GM23338 (cell line): Measurements from ENCODE around the gene VSIG4. TPM values are rescaled to one million over a fixed set of nuclear protein-coding genes. Genes with fewer than 3 reads are reported as not detected.

Experiments
- ATAC-seq: fragments of 200-7000 bp; cut with Tn5 transposase; 3 replicates; pipeline ENCODE4 v1.9.1; 2020
- DNase-seq: peaks from one replicate; pipeline ENCODE4 v3.0.0-alpha.2; 2015; ENCODE audit warnings: low spot score
- H2AFZ ChIP-seq: fragments of 200-600 bp; sonication (generic); 2 replicates; pipeline ENCODE4 v1.8.0; 2016; ENCODE audit warnings: antibody characterized with exemption, mild to moderate bottlenecking, moderate library complexity
- H3F3A ChIP-seq: fragments of 200-600 bp; sonication (generic); replicated peaks from 2 replicates; pipeline ENCODE4 v1.8.0; 2017; ENCODE audit warnings: antibody characterized with exemption, mixed run types, low read depth
- H3K27ac ChIP-seq: fragments of 200-600 bp; sonication (generic); 2 replicates; pipeline ENCODE4 v1.6.1; 2016; ENCODE audit warnings: low read depth
- H3K27me3 ChIP-seq: fragments of 200-600 bp; sonication (generic); 2 replicates; pipeline ENCODE4 v1.8.0; 2016; ENCODE audit warnings: mild to moderate bottlenecking, mixed run types, moderate library complexity; ENCODE audit not compliant: insufficient read depth
- H3K36me3 ChIP-seq: fragments of 200-600 bp; sonication (generic); 2 replicates; pipeline ENCODE4 v1.8.0; 2016; ENCODE audit warnings: mild to moderate bottlenecking; ENCODE audit not compliant: insufficient read depth
- H3K4me1 ChIP-seq: fragments of 200-600 bp; sonication (generic); 2 replicates; pipeline ENCODE4 v1.8.0; 2016; ENCODE audit warnings: mild to moderate bottlenecking, moderate library complexity; ENCODE audit not compliant: insufficient read depth
- H3K4me2 ChIP-seq: fragments of 200-600 bp; sonication (generic); 2 replicates; pipeline ENCODE4 v1.7.1; 2017; ENCODE audit warnings: mixed run types
- H3K4me3 ChIP-seq: fragments of 200-600 bp; sonication (generic); 2 replicates; pipeline ENCODE4 v1.6.1; 2016; ENCODE audit warnings: mixed run types
- H3K79me2 ChIP-seq: fragments of 200-600 bp; sonication (generic); replicated peaks from 2 replicates; pipeline ENCODE4 v1.8.0; 2017; ENCODE audit warnings: mild to moderate bottlenecking; ENCODE audit not compliant: insufficient read depth
- H3K9me2 ChIP-seq: fragments of 200-600 bp; sonication (generic); 2 replicates; pipeline ENCODE4 v1.8.0; 2017; ENCODE audit not compliant: insufficient read depth
- H4K20me1 ChIP-seq: fragments of 200-600 bp; sonication (generic); replicated peaks from 2 replicates; pipeline ENCODE4 v1.8.0; 2017; ENCODE audit warnings: mild to moderate bottlenecking; ENCODE audit not compliant: insufficient read depth
- H3K27ac Mint-ChIP-seq: 2 replicates; pipeline ENCODE4 v1.8.0; 2020; ENCODE audit warnings: inconsistent platforms, mild to moderate bottlenecking, moderate library complexity, mixed read lengths
- H3K27me3 Mint-ChIP-seq: 3 replicates; pipeline ENCODE4 v1.8.0; 2022; ENCODE audit warnings: low read depth, mild to moderate bottlenecking, moderate library complexity, mixed read lengths, inconsistent platforms; ENCODE audit not compliant: insufficient read depth, poor library complexity
- H3K36me3 Mint-ChIP-seq: 3 replicates; pipeline ENCODE4 v1.8.0; 2021; ENCODE audit warnings: low read depth, mild to moderate bottlenecking, inconsistent platforms, moderate library complexity, mixed read lengths
- H3K4me1 Mint-ChIP-seq: 3 replicates; pipeline ENCODE4 v1.8.0; 2020; ENCODE audit warnings: mild to moderate bottlenecking, inconsistent platforms, mixed read lengths
- H3K4me3 Mint-ChIP-seq: 3 replicates; pipeline ENCODE4 v1.8.0; 2021; ENCODE audit warnings: moderate library complexity, mild to moderate bottlenecking, inconsistent platforms, mixed read lengths
- H3K9me3 Mint-ChIP-seq: 3 replicates; pipeline ENCODE4 v1.8.0; 2020; ENCODE audit warnings: moderate library complexity, mild to moderate bottlenecking, inconsistent platforms, mixed read lengths
- CREB1 ChIP-seq: fragments of 250-450 bp; sonication (Bioruptor Pico); IDR thresholded peaks from 2 replicates; pipeline ENCODE4 v1.5.0; 2020; ENCODE audit warnings: low read depth, mild to moderate bottlenecking, moderate library complexity
- ETS1 ChIP-seq: IDR thresholded peaks from 2 replicates; pipeline ENCODE4 v1.6.1; 2016; ENCODE audit warnings: antibody characterized with exemption
- EZH2 ChIP-seq: fragments of 200-600 bp; sonication (generic); IDR thresholded peaks from one replicate; pipeline ENCODE4 v1.8.0; 2017; ENCODE audit warnings: antibody characterized with exemption, mild to moderate bottlenecking, low read depth; ENCODE audit not compliant: unreplicated experiment
- EZH2phosphoT487 ChIP-seq: fragments of 200-600 bp; sonication (generic); IDR thresholded peaks from one replicate; pipeline ENCODE4 v1.8.1; 2018; ENCODE audit warnings: antibody characterized with exemption; ENCODE audit not compliant: unreplicated experiment
- JUNB ChIP-seq: IDR thresholded peaks from one replicate; pipeline ENCODE4 v1.6.1; 2016; ENCODE audit warnings: antibody characterized with exemption; ENCODE audit not compliant: unreplicated experiment
- NANOG ChIP-seq: IDR thresholded peaks from 2 replicates; pipeline ENCODE4 v1.6.1; 2016; ENCODE audit warnings: antibody characterized with exemption, borderline replicate concordance
- POLR2AphosphoS5 ChIP-seq: IDR thresholded peaks from 2 replicates; pipeline ENCODE4 v1.6.1; 2016; ENCODE audit warnings: antibody characterized with exemption, low read depth
- REST ChIP-seq: IDR thresholded peaks from one replicate; pipeline ENCODE4 v1.6.1; 2018; ENCODE audit warnings: antibody characterized with exemption; ENCODE audit not compliant: unreplicated experiment
- STAT1 ChIP-seq: IDR thresholded peaks from one replicate; pipeline ENCODE4 v1.6.1; 2016; ENCODE audit warnings: antibody characterized with exemption; ENCODE audit not compliant: unreplicated experiment
- ZNF114 ChIP-seq: fragments of 250-450 bp; sonication (Bioruptor Pico); IDR thresholded peaks from 2 replicates; pipeline ENCODE4 v1.5.0; 2020; ENCODE audit warnings: mild to moderate bottlenecking, moderate library complexity
- ZNF331 ChIP-seq: fragments of 250-450 bp; sonication (Bioruptor Pico); IDR thresholded peaks from 2 replicates; pipeline ENCODE4 v1.5.0; 2020; ENCODE audit warnings: low read depth, mild to moderate bottlenecking, moderate library complexity
- ZNF462 ChIP-seq: fragments of 250-450 bp; sonication (Bioruptor Pico); IDR thresholded peaks from 2 replicates; pipeline ENCODE4 v1.5.0; 2020; ENCODE audit warnings: mild to moderate bottlenecking, moderate library complexity
- polyA plus RNA-seq: library from polyadenylated mRNA; unstranded; fragments of >200 nt; fragmentation: Nextera tagmentation; extraction: Ambion mirVana; gene quantifications from 2 replicates; pipeline ENCODE4 v1.2.1, GENCODE V29; 2016
- total RNA-seq: library from RNA; depleted of rRNA; stranded (reverse); fragments of >200 nt; shearing (Covaris generic); gene quantifications from 2 replicates; pipeline ENCODE4 v1.2.3, GENCODE V29; 2014
- TF ChIP-seq, protein P1 (sequence below), 2 experiments: fragments of 200-600 bp in 1 of 2; sonication (generic) in 1 of 2; conservative IDR thresholded peaks; 2 replicates each; pipeline versions ENCODE4 v1.5.1 to v1.6.1; 2016 to 2017; ENCODE audit warnings: antibody characterized with exemption in 2 of 2, low read depth in 2 of 2, mild to moderate bottlenecking in 2 of 2, moderate library complexity in 1 of 2

Gene VSIG4
- total and polyA plus RNA-seq, 2 experiments from 2014 or later, result not detected

DNA sequence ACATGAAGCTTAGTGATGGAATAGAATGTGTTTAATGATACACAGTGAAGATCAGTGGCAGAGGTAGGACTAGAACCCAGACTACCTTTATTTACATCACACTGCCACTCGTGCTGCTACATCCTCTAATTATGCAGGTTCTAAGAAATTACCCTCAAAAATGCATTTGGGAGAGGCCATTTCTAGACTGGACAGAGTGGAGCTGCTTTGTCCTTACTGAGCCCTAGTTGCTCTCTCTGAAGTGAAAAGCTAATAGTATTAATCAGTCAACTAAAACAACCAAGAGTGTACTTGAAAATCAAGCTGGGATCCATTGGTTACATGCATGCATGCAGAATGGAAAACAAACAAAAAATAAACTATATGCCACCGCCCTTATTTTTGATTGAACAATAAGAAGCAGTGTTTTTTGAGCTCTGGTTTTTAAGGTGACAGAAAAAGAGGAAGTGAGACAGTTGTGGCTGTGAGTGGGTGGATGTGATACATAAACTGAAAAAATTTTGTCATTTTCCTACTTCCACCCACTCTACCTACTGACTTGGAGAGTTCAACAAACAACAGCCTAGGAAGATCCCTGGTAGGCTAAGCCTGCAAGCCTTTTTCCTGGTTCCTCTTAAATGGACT lies 6.8 kb upstream of the VSIG4 start:
- Histone ChIP-seq H3F3A (no peaks in the 10 kb centered on the region), H3K4me1 (no peaks in the 10 kb centered on the region), H3K4me2 (no peak overlapping the region), H3K4me3 (no peak overlapping the region), H3K79me2 (no peaks in the 10 kb centered on the region), H3K9me2 (no peaks in the 10 kb centered on the region), H3K27ac (no peak overlapping the region), H2AFZ (no peak overlapping the region), H3K36me3 (no peaks in the 10 kb centered on the region), H3K27me3 (no peaks in the 10 kb centered on the region), H4K20me1 (no peaks in the 10 kb centered on the region)
- TF ChIP-seq NANOG (no peak), ZNF462 (CRISPR knock-in tag) (no peak), CREB1 (no peak), JUNB (no peak), EZH2phosphoT487 (no peak), EZH2 (no peak), ZNF114 (CRISPR knock-in tag) (no peak), ZNF331 (CRISPR knock-in tag) (no peak), ETS1 (no peak), STAT1 (no peak), REST (no peak), POLR2AphosphoS5 (no peak)
- TF ChIP-seq, protein P1, sequence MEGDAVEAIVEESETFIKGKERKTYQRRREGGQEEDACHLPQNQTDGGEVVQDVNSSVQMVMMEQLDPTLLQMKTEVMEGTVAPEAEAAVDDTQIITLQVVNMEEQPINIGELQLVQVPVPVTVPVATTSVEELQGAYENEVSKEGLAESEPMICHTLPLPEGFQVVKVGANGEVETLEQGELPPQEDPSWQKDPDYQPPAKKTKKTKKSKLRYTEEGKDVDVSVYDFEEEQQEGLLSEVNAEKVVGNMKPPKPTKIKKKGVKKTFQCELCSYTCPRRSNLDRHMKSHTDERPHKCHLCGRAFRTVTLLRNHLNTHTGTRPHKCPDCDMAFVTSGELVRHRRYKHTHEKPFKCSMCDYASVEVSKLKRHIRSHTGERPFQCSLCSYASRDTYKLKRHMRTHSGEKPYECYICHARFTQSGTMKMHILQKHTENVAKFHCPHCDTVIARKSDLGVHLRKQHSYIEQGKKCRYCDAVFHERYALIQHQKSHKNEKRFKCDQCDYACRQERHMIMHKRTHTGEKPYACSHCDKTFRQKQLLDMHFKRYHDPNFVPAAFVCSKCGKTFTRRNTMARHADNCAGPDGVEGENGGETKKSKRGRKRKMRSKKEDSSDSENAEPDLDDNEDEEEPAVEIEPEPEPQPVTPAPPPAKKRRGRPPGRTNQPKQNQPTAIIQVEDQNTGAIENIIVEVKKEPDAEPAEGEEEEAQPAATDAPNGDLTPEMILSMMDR (conservative IDR thresholded peaks at IDR 0.05; ENCODE audit: low read depth in 2 of 2), result no peak
- no peaks in the 10 kb centered on the region for H3K27me3 Mint-ChIP-seq
- H3K9me3 Mint-ChIP-seq, result no peaks in the 10 kb centered on the region
- no peaks in the 10 kb centered on the region for H3K4me1 Mint-ChIP-seq
- H3K27ac Mint-ChIP-seq, result no peak overlapping the region
- no peaks in the 10 kb centered on the region for H3K36me3 Mint-ChIP-seq
- ATAC-seq (no peak), DNase-seq (no peak)
- H3K4me3 Mint-ChIP-seq, result no peak overlapping the region
